Lung (tissue), 12 donors: ENCODE results near the gene GRIK3. TPM values are rescaled to one million over a fixed set of nuclear protein-coding genes. Genes with fewer than 3 reads are reported as not detected.

ENCODE experiments used
- ATAC-seq: fragments of 200-7000 bp; cut with Tn5 transposase; one replicate; pipeline ENCODE4 v1.9.1; 2020; ENCODE audit warnings: moderate number of reproducible peaks; ENCODE audit not compliant: insufficient read depth, low FRiP score
- DNase-seq, 3 donors: peaks; one replicate each; pipeline ENCODE4 v3.0.0-alpha.2; 2013 to 2017
- H3K27ac ChIP-seq, 2 donors: one replicate each; pipeline ENCODE4 v1.5.1; 2013; ENCODE audit warnings: mild to moderate bottlenecking in 2 of 2, moderate library complexity in 2 of 2, control low read depth in 1 of 2, inconsistent platforms in 1 of 2, low read depth in 1 of 2, low read length in 1 of 2
- H3K27me3 ChIP-seq, 3 donors: one replicate each; pipeline ENCODE4 v1.5.1; 2013; ENCODE audit warnings: low read length in 2 of 3; ENCODE audit not compliant: control insufficient read depth in 3 of 3, insufficient read depth in 3 of 3
- H3K36me3 ChIP-seq, 4 donors: one replicate each; pipeline ENCODE4 v1.5.1; 2013; ENCODE audit warnings: low read length in 4 of 4, mild to moderate bottlenecking in 1 of 4, moderate library complexity in 1 of 4; ENCODE audit not compliant: control insufficient read depth in 4 of 4, insufficient read depth in 4 of 4
- H3K4me1 ChIP-seq, 5 donors: one replicate each; pipeline ENCODE4 v1.5.1; 2013; ENCODE audit warnings: low read length in 5 of 5, mild to moderate bottlenecking in 2 of 5, moderate library complexity in 1 of 5; ENCODE audit not compliant: control insufficient read depth in 5 of 5, insufficient read depth in 5 of 5
- H3K4me3 ChIP-seq: one replicate; pipeline ENCODE4 v1.5.1; 2013; ENCODE audit warnings: mild to moderate bottlenecking, control low read depth, moderate library complexity
- H3K9ac ChIP-seq, 2 donors: one replicate each; pipeline ENCODE4 v1.5.1; 2013; ENCODE audit warnings: low read length in 2 of 2, control low read depth in 1 of 2; ENCODE audit not compliant: insufficient read depth in 1 of 2
- H3K9me3 ChIP-seq, 4 donors: one replicate each; pipeline ENCODE4 v1.5.1; 2013; ENCODE audit warnings: low read length in 3 of 4, mild to moderate bottlenecking in 1 of 4, moderate library complexity in 1 of 4; ENCODE audit not compliant: control insufficient read depth in 4 of 4, insufficient read depth in 3 of 4
- CTCF ChIP-seq: IDR thresholded peaks from 2 replicates; pipeline ENCODE4 v1.5.1; 2012; ENCODE audit warnings: mild to moderate bottlenecking; ENCODE audit errors: control extremely low read depth, extremely low read depth
- WGBS, 2 donors: extraction: QIAGEN DNeasy Blood & Tissue Kit; methylation state at CpG; one replicate each; pipeline ENCODE4 v1.1.7; 2013; 5-methylcytosine and 5-hydroxymethylcytosine counted together
- polyA plus RNA-seq, 2 donors: library from polyadenylated mRNA; stranded (reverse); fragments of 200-250 nt; gene quantifications; one replicate each; pipeline ENCODE4 v1.2.1, GENCODE V29; 2013
- total RNA-seq, 2 donors: library from RNA; depleted of rRNA in 1 of 2; stranded (reverse); fragments of >200 nt in 1 of 2; gene quantifications; one replicate each; pipeline ENCODE4 v1.2.1, GENCODE V29; 2014 to 2021
- donor health status: control.
- donor health status: control.
- donor health status: Bipolar disorder and iron deficiency.
- donor health status: healthy.
- donor health status: DM: yes; HTN: yes; CAD: no.

GRIK3 gene
- total and polyA plus RNA-seq, 4 donors = 0.01 to 0.40 (median 0.07) TPM

GRCh38 chr1:36838888-36839287, 195.4 kb downstream of the GRIK3 start:
- DNase-seq = no peak
- no peak for ATAC-seq
- H3K4me3 ChIP-seq = no peak overlapping the region
- no peaks in the 10 kb centered on the region for H3K4me1 ChIP-seq
- H3K36me3 ChIP-seq = no peaks in the 10 kb centered on the region
- 53 to 58% methylated on average over 8 of the region's 8 CpGs for WGBS, 2 donors
- no peaks in the 10 kb centered on the region for H3K9me3 ChIP-seq
- H3K9ac ChIP-seq = no peak overlapping the region
- TF ChIP-seq CTCF = no peak
- H3K27ac ChIP-seq = no peak overlapping the region
- peaks cover 0 to 22% (median 3%) of the 10 kb centered on the region in 3 donors for H3K27me3 ChIP-seq

- no peak overlapping the region for H3K9ac ChIP-seq
- H3K36me3 ChIP-seq = no peaks in the 10 kb centered on the region
- DNase-seq = no peak
- H3K27ac ChIP-seq = no peak overlapping the region
- H3K4me1 ChIP-seq = no peaks in the 10 kb centered on the region
- 35 to 37% methylated on average over 3 of the region's 3 CpGs for WGBS, 2 donors
- no peak for TF ChIP-seq CTCF
- H3K9me3 ChIP-seq = no peaks in the 10 kb centered on the region
- H3K4me3 ChIP-seq = no peak overlapping the region
- peaks cover 0 to 14% (median 1%) of the 10 kb centered on the region in 3 donors for H3K27me3 ChIP-seq
- no peak for ATAC-seq
Measured at GRCh38 chr1:36836916-36837315, 197.4 kb downstream of the GRIK3 start.

GRCh38 chr1:36836196-36836883, 198.0 kb downstream of the GRIK3 start:
- Histone ChIP-seq H3K9me3 (no peaks in the 10 kb centered on the region), H3K36me3 (no peaks in the 10 kb centered on the region), H3K9ac (no peak overlapping the region), H3K27ac (no peak overlapping the region), H3K4me3 (no peak overlapping the region), H3K27me3 (peaks cover 0 to 13% (median 0%) of the 10 kb centered on the region in 3 donors), H3K4me1 (no peaks in the 10 kb centered on the region)
- TF ChIP-seq CTCF = no peak
- no peak for ATAC-seq
- DNase-seq = no peak
- 62 to 68% methylated on average over 11 of the region's 11 CpGs for WGBS, 2 donors

GRCh38 chr1:36835696-36836095, 198.6 kb downstream of the GRIK3 start:
- Histone ChIP-seq H3K9me3 (no peaks in the 10 kb centered on the region), H3K9ac (no peak overlapping the region), H3K4me1 (no peaks in the 10 kb centered on the region), H3K36me3 (no peaks in the 10 kb centered on the region), H3K27me3 (peaks cover 0 to 13% (median 0%) of the 10 kb centered on the region in 3 donors), H3K27ac (no peak overlapping the region), H3K4me3 (no peak overlapping the region)
- no peak for DNase-seq
- TF ChIP-seq CTCF = no peak
- 67 to 79% methylated on average over 4 of the region's 4 CpGs for WGBS, 2 donors
- no peak for ATAC-seq
